Measurements from ENCODE around the gene SPON2.
A peak's percentile ranks its signal among the peaks of the same experiment; 100 is the strongest.

The SPON2 gene

DNA sequence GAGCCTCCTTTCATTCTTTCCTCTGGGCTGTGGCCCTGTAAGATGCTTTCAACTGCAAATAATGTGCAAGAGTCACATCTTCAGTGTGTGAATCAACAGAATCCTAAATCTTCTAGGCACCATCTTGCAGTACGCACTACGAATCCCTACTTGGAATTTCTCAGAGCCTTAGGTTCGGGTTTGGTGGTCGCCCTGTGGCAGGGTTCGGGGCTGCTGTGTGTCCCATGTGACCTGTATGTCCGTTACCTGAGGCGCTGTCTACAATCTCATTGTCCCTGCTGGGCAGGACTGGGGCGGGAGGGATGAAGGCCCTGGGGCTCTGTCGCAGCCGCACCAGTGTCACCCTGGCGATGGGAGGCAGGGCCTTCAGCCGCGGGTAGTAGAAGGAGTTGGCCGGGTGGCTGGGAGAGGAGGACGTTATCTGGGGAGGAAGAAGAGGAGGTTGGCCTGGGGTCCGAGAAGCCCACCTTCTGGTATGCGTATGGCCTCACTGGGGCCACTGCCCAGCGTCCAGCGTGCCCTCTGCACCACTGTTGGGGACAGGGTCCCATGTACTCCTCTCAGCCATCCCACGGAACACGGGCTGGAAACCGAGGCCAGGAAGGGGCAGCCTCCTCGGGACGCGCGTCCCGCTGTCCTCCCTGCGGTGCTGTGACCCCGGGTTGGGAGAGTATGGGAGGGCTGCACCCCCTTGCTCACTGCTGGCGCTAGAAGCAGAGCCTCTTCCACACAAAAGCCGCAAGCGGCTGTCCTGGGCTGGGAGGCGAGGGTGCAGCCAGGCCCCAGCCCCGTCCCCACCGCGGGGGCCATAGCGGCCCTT lies 2.0 kb downstream of the SPON2 start:
- DNase-seq: no peak

DNA sequence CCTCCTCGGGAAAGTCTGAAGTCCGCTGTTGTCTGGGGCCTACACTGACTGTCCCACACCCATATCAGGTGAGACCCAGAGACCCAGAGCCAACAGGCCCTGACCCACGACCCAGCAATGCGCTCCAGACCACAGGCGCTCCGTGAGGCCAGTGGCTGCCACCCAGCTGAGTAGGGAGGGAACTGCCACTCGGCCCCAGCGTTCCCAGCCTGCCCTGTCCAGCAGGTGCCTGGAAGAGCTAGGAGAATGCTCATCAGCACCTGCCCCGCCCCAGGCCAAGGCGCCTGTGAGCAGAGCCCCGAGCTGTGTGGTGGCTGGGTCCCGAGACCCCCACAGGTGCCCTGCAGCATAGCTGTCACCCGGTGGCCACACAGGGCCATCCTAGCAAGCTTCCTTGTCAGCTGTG lies 2.7 kb downstream of the SPON2 start:
- no peak for DNase-seq

DNA sequence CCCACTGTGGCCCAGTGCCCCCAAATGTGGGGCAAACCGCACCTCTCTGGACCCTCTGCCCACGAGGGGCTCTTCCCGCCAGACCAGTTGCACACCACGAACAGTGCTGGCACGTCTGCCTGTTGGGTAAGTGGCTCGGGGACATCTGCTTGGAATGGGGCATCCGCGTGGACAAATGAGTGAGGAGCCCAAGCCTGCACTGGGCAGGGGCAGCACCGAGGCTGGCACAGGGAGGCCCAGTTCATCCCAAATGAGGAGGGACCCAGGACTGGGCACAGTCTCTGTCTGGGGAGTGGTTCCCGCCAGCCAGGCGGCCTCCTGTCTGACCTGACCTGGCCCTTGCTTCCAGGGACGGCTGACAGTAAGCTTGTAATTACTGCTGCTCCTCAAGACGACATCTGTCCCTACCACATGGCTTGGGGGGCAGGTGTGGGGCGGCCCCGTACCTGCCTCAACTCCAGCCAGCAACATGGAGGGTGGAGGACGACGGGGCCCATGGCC lies 3.2 kb downstream of the SPON2 start:
- no peak for DNase-seq

DNA sequence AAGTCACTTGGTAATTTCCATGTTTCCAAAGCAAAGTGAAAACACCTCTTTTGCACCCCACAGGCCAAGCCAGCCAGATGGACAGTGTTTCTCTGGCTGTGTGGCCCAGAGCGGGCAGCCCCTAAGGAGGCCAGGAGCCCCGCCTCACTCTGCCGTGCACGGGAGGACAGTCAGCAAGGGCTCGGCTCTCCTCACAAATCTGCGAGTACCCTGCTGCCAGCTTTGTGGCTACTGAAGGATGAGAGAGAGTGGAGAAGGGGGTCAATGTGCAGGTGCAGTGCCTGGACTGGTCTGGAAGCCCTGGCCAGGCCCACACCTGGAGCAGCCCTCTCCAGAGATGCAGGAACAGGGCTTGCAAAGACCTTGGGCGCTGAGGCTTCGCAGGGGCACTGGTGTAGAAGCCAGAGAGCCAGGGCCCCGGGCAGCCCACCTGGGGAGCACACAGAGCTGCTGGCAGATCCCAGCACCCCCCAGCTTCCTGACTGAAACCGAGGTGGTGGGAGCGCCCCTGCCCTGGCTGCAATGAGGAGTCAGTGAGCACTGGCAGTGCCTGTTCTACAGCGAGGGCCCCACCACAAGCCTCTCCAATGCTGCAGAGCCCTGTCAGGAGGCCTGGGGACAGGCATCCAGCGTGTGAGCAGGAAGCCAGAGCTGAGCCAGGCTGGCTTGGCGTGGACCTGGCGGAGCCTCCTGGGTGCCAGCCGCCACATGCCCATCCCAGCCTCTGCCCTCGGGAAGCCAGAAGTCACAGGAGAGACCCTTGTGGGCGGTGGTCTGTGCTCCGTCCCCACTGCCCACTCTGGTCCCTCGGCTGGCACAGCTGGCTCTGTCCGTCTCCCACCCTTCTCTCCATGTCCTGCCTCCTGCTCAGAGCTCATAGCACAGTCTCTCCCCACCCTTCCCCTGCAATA lies 3.9 kb downstream of the SPON2 start:
- DNase-seq: no peak

DNA sequence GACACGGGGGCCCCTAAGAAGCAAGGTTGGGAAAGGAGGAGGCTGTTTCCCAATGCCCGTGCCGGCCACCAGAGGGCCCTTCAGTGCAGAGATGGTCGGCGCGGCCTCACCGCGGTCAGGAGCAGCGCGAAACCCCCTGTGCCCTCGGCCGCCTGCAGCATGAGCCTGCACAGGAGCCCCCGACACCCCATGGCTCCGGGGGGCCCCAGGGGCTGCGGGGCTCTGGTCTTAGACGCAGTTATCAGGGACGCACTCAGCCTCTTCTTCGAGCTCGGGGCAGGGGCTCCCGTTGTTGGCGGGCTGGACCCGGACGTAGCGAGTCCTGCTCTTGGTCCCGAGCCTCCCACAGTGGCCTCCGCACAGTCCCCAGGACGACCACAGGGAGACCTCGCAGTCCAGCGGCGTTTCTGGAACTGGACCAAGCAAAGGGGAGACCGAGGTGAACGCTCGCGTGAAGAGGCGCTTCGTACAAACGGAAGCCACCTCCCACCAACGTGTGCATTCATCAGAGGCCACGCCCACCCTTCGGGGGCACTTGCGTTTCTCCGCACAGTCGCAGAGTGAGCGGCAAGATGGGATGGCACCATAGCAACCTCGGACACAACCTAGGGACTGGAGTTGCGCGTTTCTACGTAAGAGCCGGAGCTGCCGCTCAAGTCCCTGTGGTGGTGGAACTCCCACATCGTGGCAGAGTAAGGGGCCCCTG lies 5.0 kb downstream of the SPON2 start:
- peak in 1 of 2 experiments; percentile 37 for DNase-seq

DNA sequence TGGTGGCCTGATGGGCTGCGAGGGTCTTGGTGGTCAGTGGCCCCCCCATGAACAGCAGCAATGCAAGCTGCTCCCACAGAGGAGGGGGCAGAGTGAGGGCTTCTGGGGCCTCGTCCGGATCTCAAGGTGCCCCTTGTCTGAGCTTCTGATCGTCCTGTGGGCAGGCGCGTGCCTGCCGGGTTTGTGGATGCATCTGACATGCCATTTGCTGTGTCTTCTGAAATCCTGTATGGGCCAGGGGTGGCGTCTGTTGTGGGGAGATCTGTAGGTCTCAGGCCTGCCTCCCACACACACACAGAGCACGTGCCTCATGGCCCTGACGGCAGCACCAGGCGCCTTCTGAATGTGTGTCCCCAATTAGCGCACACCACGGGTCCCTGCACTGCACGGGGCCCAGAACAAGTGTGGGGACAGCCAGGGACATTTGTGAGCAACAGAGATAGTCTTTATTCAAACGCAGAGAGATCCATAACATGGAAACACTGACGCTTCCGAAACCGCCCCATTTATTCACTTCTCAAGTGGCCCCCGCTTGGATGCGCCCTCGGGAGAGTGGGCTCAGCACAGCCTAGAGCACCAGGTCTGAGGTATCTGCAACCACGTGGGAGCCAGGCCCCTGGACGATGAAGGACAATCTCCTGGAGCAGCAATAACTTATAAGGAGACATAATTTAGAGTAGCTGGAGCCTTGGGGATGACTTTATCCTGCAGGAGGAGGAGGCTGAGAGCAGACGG lies 5.7 kb downstream of the SPON2 start:
- DNase-seq: no peak

DNA sequence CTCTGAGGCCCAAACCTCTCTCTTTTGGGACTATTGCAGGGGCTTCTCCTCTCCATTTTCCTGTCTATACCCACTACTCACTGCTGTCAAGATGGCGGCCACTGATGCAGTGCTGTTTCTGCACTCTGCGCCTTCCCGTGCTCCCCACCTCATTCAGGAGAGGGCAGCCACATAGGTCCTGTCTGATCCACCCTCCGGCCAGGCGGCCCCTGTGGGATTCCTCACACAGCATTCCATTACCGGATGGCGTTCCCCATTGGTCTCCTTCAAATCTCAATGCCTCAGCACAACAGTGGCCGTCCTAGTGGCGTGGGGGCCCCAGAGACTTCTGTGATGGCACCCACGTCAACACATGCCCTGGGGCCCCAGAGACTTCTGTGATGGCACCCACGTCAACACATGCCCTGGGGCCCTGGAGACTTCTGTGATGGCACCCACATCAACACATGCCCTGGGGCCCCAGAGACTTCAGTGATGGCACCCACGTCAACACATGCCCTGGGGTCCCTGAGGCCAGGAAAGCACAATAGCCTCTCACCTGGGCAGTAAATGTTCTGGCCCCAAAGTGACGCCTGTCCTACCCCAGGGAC lies 7.3 kb downstream of the SPON2 start:
- no peak for DNase-seq

DNA sequence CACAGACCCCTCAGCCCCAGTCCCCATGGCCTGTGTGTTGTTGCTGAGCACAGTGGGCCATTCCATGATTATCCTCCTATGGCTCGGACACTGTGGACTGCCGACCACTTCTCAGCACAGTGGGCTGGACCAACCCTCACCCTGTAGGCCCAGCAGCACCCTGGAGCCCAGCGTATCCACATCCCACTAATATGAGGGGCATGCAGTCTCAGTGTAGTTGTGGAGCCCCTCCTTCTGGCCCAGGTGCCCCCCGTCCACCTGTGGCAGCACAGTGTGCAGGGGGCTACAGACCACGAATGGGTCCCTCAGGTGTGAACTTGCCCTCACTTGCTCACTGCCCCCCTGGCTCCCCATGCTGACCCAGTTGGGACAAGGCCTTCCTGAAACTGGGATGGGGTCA lies 7.9 kb downstream of the SPON2 start:
- no peak for DNase-seq

DNA sequence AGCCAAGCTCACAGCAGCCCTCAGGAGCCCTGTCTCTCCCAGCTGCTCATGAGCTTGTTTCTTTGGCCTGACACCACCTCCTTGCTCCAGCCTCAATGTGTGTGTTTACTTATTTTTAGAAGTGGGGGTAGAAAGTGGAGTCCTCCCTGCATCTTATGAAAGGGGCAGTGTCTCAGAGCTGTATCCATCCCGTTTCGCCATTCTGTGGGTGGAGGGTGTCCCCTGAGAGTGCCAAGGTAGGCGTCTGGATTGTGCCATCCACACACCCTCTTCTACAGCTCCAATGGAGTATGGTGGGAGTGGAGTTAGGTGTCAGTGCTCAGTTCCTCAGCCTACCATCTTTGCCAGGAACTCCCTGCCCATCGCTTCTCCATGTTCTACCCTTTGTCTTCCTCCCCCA lies 8.3 kb downstream of the SPON2 start:
- no peak for DNase-seq

DNA sequence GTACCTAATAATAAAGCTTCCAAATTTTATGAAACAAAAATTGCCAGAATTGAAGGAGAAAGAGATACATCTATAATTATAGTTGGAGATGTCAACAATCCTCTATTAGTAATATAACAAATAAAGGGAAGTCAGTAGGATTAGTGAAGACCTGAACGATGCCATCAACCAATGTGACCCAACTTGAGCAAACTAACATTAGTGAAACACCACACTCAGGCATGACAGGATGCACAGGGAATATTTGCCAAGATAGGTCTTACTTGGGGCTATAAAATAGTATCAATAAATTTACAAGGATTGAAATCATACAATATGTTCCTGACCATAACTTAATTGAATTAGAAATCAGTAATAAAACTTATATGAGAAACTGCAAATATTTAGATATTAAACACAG lies 12.0 kb downstream of the SPON2 start:
- DNase-seq: no peak

DNA sequence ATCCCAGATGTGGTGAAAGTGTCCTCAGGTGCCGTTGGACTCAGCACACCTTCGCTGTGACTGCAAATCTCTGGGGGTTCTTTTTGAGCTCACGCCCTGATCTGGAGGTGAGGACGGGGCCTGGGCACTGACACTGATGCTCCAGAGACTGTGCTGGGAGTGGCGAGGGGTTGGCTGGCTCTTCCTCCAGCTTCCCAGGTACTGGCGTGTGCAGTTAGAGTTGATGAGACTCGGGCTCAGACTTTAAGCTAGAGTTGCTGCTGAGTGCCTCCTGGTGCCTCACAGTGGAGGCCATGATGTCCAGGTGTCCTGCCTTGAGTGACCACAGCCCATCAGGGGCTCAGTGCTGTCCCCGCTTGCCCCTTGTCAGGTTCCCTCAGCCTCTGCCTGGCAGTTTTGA lies 16.3 kb downstream of the SPON2 start:
- DNase-seq: no peak

DNA sequence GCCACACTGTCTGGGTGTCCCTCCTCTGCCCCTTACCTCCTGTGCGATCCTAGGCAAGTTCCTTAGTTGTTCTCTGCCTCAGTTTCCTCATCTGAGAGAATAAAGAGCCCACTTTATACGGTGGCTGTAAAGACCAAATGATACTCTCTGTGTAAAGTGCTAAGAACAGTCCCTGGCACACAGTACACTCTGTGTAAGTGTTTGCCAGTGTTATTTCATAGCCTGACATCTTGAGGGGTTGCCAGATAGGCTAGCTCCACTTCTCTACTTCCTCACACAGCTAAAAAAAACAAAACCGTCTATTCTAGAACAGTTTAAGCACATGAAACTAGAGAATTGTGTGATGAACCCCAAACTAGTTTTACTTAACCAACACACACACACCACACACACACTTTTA lies 17.1 kb downstream of the SPON2 start:
- DNase-seq: no peak

DNA sequence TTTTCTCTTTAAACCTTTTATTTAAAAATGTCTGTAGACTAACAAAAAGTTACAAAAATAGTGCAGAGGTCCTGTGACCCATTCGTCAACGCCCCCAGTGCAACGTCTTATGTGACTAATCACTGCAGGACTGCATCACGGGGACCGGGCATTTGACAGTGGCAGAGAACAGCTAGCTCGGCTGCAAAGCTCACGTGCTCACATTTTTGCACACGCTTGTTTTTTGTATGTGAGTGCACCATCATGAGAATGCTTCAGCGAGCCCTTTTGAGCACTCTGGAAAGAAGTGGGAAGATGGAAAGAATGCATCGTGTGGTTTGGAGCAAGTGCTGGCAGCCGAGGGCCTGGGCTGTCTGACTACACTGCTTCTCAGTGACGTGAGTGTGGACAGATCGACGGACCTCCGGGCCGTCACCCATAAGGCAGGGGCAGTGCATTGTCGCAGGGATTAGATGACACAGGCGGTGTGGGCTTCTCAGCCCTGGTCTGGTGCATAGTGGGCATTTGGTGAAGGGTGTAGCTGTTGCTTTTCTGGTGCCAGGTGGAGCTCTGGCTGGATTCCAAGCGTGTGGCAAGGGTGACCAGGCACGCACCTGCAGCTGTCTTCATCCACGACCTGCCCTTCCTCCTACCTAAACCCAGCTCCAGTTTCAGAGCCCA lies 17.7 kb downstream of the SPON2 start:
- DNase-seq: no peak

DNA sequence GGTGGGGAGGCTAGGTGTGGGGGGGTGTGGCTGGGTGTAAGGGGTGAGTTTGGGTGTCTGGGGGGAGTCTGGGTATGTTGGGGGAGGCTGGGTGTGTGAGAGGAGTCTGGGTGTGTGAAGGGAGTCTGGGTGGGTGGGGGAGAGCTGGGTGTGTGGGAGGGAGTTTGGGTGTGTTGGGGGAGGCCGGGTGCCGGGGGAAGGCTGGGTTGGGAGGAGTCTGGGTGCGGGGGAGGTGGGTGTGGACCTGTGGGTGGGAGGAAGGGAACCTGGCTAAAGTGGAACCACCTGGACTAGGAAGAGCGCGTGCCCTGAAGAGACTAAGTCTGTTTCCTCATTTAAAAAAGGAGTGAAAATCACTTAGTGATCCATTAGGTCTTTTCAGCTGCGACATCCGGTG lies 18.3 kb downstream of the SPON2 start:
- no peak for DNase-seq

DNA sequence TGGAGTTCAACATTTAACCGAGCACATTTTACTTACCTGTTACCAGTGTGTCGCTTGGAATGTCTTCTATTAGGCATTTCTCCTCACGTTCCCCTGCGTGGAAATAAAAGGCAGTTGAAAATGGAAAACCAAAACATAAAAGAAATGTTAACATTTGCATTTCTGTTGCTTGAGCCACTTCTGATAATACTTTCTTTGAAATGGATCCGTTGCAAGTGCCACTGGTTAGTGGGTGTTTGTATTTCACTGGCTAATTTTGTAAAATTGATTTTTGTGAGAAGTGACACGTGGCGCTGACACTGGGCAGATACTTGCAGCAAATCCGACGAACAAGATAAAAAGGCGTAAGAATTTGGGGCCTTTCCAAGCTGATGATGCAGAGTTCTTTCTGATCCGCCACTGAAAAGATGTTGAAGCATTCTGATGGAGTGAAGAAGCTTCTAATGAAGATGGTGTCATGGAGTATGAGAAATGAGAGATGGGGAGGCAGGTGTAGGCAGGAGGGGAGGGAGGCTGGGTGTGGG lies 18.8 kb downstream of the SPON2 start:
- DNase-seq: no peak

DNA sequence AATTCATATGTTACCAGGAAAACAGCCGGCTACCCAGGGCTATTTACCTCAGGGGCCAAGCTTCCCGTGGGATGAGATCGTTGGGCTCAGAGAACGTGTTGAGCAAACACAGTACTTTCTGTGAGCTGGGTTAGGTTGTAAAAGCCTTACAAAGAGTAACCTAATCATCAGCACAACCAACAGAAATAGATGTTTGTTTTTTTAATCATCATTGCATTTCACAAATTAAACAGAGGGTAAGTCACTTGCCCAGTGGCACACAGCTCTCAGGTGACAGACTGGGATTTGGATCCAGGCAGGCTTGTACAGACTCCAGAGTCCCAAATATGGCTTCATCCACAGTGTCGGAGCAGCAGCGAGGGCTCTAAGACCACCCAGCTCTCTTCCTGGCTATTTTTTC lies 20.1 kb downstream of the SPON2 start:
- DNase-seq: no peak

DNA sequence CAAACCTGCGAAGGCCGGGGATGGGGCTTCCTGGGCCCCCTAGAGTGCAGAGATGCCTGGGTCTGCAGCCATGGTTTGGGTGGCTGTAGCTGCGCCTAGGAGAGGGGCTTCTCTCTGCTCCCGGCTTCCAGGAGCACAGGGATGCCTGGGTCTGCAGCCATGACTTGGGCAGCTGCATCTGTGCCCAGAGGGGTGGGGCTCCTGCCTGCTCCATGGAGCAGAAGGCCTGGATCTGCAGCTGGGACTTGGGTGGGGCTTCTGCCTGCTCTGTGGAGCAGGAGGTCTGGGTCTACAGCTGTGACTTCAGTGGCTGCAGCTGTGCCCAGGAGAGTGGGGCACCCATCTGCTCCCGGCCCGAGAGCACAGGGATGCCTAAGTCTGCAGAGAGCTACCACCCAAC lies 20.8 kb downstream of the SPON2 start:
- no peak for DNase-seq

DNA sequence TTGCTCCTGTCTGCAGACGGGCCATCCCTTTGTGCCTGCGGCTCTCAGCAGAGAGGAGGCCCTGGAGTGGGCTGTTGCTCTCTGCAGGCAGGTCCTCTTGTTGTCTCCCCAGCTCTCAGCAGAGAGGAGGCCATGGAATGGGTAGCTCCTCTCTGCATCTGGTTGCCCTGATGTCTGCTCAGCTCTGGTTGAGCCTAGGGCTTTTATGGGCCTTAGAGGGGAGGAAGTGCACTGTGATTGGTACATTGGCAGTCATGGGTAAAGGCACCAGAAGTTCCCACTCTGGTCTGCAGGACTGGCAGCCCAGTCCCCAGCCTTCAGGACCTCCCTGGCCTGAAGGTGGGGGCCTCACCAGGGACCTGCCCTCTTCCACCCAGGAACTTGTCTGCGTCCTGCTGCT lies 21.5 kb downstream of the SPON2 start:
- no peak for DNase-seq

DNA sequence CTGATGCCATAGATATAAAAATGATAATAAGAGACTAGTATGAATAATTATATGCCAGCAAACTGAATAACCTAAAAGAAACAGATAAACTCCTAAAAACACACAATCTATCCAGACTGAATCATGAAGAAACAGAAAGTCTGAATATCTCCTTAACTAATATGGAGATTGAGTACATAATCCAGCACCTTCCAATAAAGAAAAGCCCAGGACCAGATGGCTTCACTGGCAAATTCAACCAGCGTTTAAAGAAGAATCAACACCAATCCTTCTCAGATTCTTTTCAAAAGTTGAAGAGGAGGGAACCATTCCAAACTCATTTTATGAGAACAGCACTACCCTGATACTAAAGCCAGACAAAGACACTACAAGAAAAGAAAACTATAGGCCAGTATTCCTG lies 32.5 kb downstream of the SPON2 start:
- no peak for DNase-seq

DNA sequence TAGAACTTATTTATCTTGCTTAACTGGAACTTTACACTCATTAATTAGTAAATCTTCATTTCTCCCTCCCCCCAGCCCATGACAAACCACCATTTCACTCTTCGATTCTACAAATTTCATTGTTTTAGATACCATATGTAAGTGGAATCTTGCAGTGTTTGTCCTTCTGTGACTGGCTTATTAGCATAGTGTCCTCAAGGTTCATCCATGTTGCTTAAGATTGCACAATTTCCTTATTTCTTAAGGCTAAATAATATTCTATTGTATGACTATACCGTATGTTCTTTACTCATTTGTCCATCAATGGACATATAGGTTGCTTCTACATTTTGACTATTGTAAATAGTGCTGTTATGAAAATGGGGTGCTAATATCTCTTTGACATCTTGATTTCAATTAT lies 34.5 kb downstream of the SPON2 start:
- no peak for DNase-seq

DNA sequence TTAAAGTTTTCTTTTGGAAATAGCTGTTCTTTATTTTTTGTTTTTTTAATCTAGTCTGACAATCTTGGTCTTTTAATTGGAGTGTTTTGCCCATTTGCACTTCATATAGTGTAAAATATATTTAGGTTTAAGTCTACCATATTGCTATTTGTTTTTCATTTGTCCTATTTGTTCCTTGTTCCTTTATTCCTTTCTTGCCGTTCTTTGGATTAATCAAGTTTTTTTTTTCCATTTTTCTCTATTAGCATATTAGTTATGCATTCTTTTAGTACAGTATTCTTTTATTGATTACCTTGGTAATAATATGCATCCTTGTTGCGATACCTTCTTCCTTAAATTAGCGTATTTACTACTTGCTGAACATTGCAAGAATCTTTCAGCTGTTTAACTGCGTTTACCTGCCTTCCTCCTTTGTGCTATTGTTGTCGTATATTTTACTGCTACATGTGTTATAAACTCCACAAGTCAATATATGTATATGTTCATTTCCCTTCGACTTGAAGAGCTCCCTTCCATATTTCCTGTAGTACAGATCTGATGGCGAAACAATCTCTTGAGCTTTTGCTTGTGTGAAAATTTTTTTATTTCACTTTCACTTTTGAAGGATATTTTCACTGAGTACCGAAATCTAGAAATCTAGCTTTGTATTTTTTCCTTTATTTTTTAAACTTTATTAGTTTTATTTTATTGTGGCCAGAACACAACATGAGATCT lies 35.2 kb downstream of the SPON2 start:
- no peak for DNase-seq
